Nucleus accumbens (tissue), 56 donors: ENCODE results near the gene BAIAP2L2.
"Not testable (repeated sequence)": the region's sequence is repeated elsewhere in the genome, so short reads cannot be mapped to it uniquely, and the experiment has no call there.

Experiments used
- DNase-seq, 56 donors: peaks; one replicate each; lab custom pipeline; 2025; lab: John Stamatoyannopoulos, UW

The BAIAP2L2 gene, protein sequence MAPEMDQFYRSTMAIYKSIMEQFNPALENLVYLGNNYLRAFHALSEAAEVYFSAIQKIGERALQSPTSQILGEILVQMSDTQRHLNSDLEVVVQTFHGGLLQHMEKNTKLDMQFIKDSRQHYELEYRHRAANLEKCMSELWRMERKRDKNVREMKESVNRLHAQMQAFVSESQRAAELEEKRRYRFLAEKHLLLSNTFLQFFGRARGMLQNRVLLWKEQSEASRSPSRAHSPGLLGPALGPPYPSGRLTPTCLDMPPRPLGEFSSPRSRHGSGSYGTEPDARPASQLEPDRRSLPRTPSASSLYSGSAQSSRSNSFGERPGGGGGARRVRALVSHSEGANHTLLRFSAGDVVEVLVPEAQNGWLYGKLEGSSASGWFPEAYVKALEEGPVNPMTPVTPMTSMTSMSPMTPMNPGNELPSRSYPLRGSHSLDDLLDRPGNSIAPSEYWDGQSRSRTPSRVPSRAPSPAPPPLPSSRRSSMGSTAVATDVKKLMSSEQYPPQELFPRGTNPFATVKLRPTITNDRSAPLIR

DNA sequence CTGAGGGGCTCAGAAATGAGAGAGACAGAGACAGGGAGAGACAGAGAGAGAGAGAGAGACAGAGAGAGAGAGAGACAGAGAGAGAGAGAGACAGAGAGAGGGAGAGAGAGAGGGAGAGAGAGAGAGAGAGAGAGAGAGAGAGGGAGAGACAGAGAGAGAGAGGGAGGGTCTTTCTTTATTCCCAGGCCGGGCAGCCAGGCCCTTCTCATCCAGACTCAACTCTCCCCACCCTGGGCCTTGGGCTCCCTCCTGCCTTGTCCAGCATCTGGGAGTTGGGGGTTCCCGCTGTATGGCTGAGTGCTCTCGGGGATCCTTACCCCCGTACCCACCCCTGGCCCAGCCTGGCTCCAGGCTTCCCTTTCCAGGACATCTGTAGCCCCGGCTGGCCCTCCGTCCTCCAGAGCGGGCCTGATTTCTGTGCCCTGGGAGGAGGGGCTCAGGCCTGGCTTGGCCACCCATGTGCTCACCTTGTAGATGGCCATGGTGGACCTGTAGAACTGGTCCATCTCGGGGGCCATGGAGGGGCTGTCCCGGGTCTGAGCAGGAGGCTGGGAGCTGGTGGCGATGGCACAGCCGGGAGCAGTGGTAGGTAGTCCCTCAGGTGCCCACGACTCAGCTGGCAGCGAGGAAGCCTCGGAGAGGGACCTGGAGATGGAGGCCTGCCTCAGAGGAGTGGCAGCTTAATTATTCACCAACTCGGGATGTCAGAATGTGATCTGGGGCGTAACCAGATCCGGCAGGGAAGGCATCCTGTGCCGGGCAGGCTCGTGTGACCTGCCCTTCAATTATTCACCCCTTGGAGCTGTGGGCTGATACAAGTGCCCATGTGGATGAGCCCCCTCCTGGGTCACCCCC lies at the start of gene BAIAP2L2:
TSS of gene BAIAP2L2 (minus strand) at position 677 of the 855 bp plus-strand sequence. CDS start at position 518, 159 bp downstream.
- DNase-seq: no peak

DNA sequence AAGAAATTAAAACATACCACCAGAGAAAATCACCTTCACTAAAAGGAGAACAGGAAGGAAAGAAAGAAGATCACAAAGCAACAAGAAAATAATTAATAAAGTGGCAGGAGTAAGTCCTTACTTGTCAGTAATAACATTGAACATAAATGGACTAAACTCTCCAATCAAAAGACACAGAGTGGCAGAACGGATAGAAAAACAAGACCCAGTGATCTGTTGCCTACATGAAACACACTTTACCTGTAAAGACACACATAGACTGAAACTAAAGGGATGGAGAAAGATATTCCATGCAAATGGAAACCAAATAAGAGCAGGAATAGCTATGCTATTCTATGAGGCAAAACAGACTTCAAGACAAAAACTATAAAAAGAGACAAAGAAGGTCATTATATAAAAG lies 45.2 kb upstream of the BAIAP2L2 start:
- no peak for DNase-seq

DNA sequence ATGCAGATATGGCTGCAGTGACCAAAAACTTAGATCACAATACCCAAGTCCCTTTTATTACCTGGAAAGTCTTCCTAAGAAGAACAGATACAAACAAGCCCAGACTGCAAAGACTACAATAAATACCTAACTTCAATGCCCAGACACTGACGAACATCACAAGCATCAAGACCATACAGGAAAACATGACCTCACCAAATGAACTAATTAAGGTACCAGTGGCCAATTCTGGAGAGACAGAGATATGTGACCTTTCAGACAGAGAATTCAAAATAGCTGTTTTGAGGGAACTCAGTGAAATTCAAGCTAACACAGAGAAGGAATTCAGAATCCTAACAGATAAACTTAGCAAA lies 44.1 kb upstream of the BAIAP2L2 start:
- DNase-seq: not testable (repeated sequence)

DNA sequence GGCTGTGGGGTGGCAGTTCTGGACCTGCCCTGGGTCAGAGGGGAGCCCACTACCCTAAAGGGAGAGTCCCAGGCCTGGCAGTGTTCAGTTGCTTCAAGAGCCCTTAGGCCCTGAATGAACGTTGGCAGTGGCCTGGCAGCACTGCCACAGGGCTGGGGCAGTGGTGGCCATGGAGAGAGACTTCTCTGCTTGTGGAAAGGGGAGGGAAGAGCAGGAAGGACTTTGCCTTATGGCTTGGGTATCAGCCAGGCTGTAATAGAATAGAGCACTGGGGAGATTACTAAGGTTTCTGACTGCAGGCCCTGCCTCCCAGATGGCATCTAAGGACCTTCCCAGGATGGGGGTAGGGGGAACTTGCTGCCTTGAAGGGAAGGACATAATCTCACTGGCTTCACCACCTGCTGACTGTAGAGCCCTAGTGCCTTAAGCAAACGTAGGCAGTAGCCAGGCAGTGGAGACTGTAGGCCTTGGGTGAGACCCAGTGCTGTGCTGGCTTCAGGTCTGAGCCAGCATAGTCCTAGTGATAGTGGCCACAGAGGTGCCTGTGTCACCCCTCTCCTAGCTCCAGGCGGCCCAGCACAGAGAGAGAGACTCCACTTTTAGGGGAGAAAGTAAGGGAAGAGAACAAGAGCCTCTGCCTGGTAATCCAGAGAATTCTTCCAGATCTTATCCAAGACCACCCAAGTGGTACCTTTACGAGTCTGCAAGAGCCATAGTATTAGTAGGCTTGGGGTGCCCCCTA lies 43.5 kb upstream of the BAIAP2L2 start:
- no peak for DNase-seq

DNA sequence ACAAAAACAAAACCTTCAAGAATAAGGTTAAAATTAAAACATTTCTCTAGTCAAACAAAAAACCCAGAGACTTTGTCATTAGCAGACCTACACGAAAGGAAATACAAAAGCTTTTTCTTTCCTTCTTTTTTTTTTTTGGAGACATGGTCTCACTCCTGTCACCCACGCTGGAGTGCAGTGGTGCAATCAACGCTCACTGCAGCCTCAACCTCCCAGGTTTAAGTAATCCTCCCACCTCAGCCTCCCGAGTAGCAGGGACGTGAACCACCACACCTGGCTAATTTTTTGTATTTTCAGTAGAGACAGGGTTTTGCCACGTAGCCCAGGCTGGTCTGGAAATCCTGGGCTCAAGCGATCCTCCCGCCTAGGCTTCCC lies 40.6 kb upstream of the BAIAP2L2 start:
- DNase-seq: no peak

DNA sequence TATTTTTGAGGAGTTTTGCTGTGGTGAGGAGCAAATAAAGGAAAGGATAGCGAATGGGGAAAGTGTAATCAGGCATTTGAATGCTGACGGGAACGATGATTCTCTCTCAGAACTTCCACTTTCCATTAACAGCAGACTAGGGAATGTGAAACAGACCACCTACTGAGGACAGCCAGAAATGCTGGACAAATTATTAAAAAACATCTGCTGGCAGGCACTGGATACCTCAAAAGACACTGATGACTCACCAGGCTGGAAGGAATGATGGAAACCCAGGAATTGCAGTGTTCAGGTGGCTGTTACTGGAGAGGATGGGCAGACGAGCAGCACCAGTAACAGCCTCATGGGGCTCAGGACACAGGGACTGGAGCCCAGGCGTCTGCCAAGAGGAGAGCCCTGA lies 37.8 kb upstream of the BAIAP2L2 start:
- DNase-seq: no peak

DNA sequence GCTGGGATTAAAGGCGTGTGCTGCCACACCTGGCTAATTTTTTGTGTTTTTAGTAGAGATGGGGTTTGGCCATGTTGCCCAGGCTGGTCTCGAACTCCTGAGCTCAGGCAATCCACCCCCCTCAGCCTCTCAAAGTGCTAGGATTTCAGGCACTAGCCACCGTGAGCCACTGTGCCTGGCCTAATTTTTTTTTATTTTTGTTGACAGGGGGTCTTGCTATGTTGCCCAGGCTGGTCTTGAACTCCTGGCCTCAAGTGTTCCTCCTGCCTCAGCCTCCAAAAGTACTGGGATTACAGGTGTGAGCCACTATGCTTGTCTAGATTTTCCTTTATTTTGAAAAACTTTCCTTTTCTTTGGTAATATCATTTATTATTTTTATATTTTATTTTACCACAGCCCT lies 35.7 kb upstream of the BAIAP2L2 start:
- DNase-seq: not testable (repeated sequence)

DNA sequence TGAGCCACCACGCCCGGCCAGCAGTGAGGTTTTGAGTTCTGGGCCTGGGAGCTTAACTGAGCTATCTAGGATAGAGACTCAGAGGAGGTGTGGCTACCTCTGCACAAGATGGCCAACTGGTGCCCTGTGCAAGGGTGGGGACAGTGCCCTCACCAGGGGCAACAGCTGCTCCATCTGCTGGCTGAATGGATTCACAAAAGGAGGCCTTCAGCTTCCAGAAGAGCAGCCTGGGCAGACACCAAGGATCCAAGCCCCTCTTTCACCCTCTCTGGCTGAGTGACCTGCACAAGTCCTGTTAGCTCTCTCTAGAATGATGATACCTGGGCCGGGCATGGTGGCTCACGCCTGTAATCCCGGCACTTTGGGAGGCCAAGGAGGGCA lies 33.5 kb upstream of the BAIAP2L2 start:
- no peak for DNase-seq

DNA sequence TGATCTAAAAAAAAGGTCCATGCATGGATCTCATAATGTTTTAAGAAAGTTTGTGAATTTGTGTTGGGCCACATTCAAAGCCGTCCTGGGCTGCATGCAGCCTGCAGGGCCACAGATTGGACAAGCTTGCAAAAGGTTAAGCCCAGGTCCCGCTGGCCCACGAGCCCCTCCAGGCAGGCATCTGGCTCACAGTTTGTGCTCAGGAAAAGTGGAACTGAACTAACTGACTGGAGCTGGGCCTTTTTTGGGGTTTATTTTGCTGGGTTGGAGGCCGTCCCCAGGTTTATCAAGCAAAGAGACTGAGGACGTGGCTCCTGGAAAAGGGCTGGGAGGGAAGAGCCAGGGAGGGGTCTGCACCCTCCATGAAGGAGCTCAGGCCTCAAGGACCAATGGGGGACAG lies 32.1 kb upstream of the BAIAP2L2 start:
- DNase-seq: no peak

DNA sequence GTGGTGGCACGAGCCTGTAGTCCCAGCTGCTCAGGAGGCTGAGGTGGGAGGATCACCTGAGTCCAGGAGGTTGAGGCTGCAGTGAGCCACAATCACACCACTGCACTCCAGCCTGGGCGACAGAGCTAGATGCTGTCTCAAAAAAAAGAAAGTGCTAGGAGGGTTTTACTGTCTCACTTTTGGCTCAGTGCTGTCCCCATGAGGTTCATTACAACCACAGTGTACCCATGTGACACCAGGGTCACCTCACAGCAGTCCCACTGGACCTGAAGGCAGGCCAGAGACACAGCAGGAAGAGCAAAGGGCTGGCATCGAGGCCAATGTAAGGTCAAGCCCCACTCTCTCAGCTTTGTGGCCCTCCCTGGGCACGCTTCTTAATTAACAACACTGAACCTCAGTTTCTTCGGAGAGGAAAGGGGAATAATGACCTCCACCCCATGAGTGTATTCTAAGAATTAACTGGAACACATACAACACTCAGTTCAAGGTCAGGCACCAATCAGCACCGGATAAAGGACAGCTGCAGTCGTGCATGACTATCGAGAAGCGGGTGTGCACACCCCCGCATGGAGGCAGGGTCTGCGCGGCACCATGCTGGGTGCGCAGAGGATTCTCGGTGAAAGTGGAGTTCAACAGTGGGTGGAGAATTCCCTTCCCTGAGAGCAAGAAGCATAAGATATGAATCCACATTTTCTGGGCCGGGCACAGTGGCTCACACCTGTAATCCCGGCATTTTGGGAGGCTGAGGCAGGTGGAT lies 30.9 kb upstream of the BAIAP2L2 start:
- no peak for DNase-seq

DNA sequence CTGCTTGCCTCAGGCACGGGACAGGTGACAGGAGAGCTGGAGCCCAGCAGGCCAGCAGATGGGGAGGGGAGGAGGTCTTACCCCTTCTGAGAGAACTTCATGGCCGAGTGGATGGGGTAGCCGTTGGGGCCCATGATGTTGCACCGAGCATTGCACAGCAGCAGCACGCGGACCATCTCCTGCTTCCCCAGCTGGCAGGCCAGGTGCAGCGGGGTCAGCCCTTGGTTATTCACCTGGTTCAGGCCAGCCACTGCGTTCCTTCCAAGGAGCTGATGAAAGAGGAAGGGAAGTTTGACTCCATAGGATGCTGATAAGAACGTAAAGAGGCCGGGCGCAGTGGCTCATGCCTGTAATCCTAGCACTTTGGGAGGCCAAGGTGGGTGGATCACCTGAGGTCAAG lies 29.4 kb upstream of the BAIAP2L2 start:
- DNase-seq: no peak

DNA sequence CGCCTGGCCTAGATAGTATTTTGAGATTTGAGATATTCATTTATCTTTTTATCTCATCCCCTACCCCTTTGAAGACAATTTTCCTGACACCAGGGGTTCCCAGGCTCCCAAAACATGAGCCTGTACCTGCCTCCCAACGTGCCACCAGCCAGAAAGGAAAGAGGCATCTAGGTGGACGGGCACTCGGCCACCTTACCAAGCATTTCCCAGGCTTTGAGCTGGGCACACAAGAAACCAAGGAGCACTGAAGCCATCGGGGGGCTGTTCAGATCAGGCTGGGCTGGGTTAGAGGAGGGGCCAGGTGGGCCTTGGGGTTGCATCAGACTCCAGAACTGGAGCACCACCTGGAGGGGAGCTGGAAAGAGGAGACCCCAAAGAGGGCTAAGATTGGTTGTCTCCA lies 28.5 kb upstream of the BAIAP2L2 start:
- DNase-seq: no peak

DNA sequence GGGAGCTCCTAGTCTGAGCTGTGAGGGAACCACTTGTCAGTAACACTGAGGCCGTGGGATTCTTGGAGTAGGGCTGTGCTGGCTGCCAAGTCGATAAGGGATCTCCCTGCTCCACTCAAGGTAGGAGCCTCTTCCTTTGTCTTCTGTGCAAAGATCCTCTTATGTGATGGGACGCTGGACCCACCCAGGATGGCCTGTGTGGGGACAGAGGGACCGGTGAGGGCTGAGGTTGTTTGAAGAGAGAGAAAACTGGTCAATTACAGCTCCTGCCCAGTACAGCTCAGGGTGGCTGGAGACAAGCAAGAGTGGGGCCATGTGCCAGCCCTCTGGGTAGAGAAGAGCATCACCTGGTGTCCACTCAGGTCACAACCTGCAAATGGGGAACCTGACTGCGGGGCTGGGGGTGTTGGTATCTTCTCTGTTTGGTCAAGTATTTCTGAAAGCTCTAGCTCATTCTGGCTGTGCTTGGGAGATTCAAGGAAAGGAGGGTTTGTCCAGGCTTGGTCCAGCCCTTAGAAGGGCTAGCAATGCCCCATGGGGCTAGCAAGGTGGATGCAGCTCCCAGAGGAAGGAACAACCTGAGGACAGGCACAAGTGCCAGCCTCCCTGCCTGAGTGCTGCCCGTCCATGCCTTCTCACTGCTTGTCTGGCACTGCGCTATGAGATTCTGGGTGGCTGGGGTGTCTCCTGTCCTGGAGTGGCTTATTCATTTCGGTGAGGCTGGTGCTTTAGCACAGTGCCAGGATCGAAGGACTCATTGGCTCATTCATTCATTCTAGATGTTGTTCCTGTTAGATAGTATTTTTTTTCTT lies 27.6 kb upstream of the BAIAP2L2 start:
- DNase-seq: no peak

DNA sequence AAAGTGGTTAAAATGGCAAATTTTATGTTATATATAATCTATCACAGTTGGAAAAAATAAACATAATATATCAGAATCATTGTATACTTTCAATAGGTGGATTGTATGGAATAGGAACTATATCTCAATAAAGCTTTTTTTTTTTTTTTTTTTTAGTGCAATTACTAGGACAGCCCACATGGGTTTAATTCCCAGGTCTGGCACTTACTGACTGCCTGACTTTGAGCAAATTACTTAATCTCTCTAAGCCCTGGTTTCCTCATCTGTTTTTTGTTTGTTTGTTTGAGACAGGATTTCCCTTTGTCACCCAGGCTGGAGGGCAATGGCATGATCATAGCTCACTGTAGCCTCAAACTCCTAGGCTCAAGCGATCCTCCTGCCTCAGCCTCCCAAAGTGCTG lies 26.1 kb upstream of the BAIAP2L2 start:
- DNase-seq: no peak

DNA sequence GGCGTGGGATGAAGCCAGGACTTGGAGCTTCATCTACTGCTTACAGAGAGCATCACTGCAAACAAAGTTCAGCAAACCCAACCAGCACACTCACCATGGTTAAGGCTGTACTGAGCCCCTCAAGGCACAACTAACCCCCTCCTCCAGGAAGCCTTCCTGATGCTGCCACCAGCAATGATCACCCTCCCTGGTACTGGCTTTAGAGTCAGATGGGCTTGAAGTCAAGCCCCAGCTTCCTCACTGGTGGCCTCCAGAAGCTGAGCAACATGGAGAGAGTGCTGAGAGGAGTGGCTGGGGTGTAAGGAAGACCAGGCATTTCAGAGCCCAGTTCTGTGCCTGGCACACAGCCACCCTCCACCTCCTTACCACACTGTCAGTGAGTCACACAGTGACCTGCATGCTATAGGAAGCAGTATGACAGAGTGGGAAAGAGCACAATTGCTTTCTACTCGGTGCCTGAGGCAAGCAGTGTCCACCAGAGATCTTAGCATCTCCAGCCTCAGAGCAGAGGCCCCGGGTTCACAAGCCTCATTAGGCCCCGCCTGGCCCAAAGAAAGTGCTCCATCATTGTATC lies 24.7 kb upstream of the BAIAP2L2 start:
- DNase-seq: no peak

DNA sequence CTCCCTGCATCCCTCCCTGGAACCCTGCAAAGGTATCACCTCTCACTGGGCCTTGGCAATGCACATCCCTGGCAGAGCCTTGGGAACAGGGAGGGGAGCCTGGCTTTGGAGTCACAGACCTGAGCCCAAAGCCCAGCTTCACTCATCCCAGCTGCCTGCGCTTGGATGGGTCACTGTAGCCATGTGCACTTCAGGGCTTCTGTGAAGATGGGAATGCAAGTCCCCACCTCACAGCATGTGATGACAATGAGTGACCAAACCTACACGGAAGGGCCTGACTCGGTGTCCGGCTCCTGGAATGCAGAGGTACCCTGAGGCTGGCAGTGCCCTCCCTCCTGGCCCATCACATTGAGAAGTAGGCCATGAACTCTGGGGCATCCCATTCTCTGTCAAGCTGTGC lies 22.8 kb upstream of the BAIAP2L2 start:
- DNase-seq: no peak

DNA sequence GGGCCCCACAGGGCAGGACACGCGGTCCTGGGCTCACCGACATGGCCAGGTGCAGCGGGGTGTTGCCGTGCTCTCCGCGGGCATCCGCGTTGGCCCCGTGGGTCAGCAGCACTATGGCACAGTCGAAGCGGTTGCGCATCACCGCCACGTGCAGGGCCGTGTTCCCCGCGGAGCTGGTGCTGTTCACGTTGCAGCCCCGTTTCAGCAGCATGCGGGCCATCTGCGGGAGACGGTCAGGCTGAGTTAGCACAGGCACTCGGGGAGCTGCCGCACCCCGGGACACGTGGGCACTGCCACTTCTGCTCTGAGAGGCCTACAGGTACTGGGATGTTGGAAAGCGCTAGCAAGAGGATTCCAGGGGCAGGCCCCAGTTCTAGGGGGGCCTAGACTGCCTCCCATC lies 22.3 kb upstream of the BAIAP2L2 start:
- no peak for DNase-seq

DNA sequence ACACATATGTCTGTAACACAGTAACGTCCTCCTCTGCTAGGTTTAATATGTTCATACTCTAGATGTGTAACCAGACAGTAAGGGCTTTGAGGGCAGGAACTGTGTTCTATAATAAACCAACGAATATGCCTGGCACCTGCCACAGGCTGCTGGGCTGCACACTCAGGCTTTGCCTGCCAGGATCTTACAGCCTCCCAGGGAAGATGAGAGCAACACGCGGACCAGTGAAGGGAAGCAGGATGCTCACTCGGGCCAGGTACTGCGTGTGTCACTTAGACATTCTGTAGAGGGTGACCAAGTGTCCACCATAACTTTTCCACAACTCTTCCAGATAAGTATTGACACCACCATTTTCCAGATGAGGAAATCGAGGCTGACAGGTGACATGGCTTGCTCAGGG lies 21.7 kb upstream of the BAIAP2L2 start:
- no peak for DNase-seq

DNA sequence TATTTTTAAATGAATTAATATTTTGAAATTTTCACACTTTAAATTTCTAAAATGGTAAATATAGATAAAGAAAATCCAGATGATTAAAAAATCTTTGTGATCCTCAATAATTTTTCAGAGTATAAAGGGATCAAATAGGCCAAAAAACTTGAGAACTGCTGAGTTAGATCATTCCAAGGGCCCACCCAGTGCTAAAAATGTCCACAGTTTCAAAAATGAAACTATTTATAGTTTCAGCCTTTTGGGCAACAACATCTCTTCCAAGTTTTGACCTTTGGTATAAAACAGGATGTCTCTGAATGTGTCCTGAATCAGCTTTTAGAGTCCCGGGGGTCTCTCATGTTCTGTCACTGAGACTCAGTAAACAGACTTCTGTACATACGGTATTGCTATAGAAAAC lies 20.9 kb upstream of the BAIAP2L2 start:
- DNase-seq: no peak
